ENCODE results near the gene FAM163A. TPM values are rescaled to one million over a fixed set of nuclear protein-coding genes. Genes with fewer than 3 reads are reported as not detected.

FAM163A gene
- total and polyA plus RNA-seq, 2 donors from 2014 or later, result not detected

DNA sequence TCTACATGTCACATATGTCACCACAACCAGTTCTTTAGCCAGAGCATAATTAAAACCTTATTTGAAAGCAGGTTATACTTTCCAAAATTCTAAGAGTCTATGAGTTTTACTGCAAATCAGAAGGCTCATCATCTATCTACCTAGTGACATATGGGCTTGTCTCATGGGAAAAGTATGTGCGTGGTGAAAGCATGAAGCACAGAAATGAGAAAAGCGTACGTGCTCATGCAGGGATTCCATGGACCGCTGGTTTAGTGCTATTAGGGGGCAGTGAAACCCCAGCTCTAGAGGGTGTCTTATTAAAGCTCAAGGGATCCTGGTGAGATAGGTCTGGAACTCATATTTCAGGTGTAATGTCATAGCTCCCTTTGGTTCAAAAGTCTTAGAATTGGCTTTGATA is 50.2 kb downstream of the FAM163A start:
- TF ChIP-seq CTCF (IDR thresholded peaks at IDR 0.05; ENCODE audit: borderline replicate concordance, extremely low read depth, insufficient read depth), result no peak
- Histone ChIP-seq H3K9ac (ENCODE audit: low read length in 3 of 3) (no peak overlapping the region), H3K4me1 (ENCODE audit: control insufficient read depth in 2 of 3, insufficient read depth in 2 of 3, low read depth in 1 of 3, low read length in 3 of 3) (no peaks in the 10 kb centered on the region), H3K36me3 (ENCODE audit: control insufficient read depth in 2 of 3, insufficient read depth in 3 of 3, low read length in 3 of 3) (no peaks in the 10 kb centered on the region), H3K27me3 (ENCODE audit: control insufficient read depth, insufficient read depth, low read length) (no peaks in the 10 kb centered on the region), H3K27ac (ENCODE audit: low read depth in 2 of 2, low read length in 2 of 2) (no peak overlapping the region), H3K9me3 (ENCODE audit: control insufficient read depth in 2 of 3, insufficient read depth in 1 of 3, low read length in 3 of 3) (no peaks in the 10 kb centered on the region), H3K4me3 (ENCODE audit: low read length in 3 of 3) (no peak overlapping the region)
- DNase-seq, result peak in 1 of 5 donors; percentile 45
- FAIRE-seq, result no peak
- intact Hi-C loops (cut with DNase I), result no loop called here

- Histone ChIP-seq H3K27ac (ENCODE audit: low read depth in 2 of 2, low read length in 2 of 2) (no peak overlapping the region), H3K9me3 (ENCODE audit: control insufficient read depth in 2 of 3, insufficient read depth in 1 of 3, low read length in 3 of 3) (no peaks in the 10 kb centered on the region), H3K9ac (ENCODE audit: low read length in 3 of 3) (no peak overlapping the region), H3K36me3 (ENCODE audit: control insufficient read depth in 2 of 3, insufficient read depth in 3 of 3, low read length in 3 of 3) (no peaks in the 10 kb centered on the region), H3K4me3 (ENCODE audit: low read length in 3 of 3) (no peak overlapping the region), H3K27me3 (ENCODE audit: control insufficient read depth, insufficient read depth, low read length) (no peaks in the 10 kb centered on the region), H3K4me1 (ENCODE audit: control insufficient read depth in 2 of 3, insufficient read depth in 2 of 3, low read depth in 1 of 3, low read length in 3 of 3) (no peaks in the 10 kb centered on the region)
- no peak for TF ChIP-seq CTCF (IDR thresholded peaks at IDR 0.05; ENCODE audit: borderline replicate concordance, extremely low read depth, insufficient read depth)
- FAIRE-seq (no peak), DNase-seq (no peak)
- intact Hi-C loops (cut with DNase I), result no loop called here
Observed at GRCh38 chr1:179794146-179794545, 51.1 kb downstream of the FAM163A start.

DNA sequence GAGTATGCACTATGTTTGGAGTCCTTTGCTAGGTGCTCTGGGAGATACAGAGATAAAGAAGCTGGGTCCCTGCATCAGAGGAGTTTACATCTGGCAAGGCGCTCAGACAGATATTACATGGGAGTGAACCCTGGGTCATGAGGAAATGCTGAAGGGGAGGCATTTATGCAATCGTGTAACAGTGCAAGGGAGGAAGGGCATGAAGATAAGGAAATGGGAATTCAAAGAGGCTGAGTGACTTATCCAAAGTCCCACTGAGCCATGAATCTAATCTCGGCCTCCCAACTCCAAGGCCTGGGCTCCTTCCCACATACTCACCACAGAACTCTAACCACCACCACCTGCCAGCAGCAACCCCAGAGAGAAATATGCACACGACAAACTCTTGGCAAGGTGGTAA is 51.6 kb downstream of the FAM163A start:
- H3K4me3 ChIP-seq (ENCODE audit: low read length in 3 of 3), result no peak overlapping the region
- no peaks in the 10 kb centered on the region for H3K27me3 ChIP-seq (ENCODE audit: control insufficient read depth, insufficient read depth, low read length)
- FAIRE-seq, result no peak
- intact Hi-C loops (cut with DNase I), result no loop called here
- TF ChIP-seq CTCF (IDR thresholded peaks at IDR 0.05; ENCODE audit: borderline replicate concordance, extremely low read depth, insufficient read depth), result no peak
- H3K9ac ChIP-seq (ENCODE audit: low read length in 3 of 3), result no peak overlapping the region
- no peak for DNase-seq
- H3K27ac ChIP-seq (ENCODE audit: low read depth in 2 of 2, low read length in 2 of 2), result no peak overlapping the region
- H3K36me3 ChIP-seq (ENCODE audit: control insufficient read depth in 2 of 3, insufficient read depth in 3 of 3, low read length in 3 of 3), result no peaks in the 10 kb centered on the region
- H3K9me3 ChIP-seq (ENCODE audit: control insufficient read depth in 2 of 3, insufficient read depth in 1 of 3, low read length in 3 of 3), result no peaks in the 10 kb centered on the region
- H3K4me1 ChIP-seq (ENCODE audit: control insufficient read depth in 2 of 3, insufficient read depth in 2 of 3, low read depth in 1 of 3, low read length in 3 of 3), result no peaks in the 10 kb centered on the region

DNA sequence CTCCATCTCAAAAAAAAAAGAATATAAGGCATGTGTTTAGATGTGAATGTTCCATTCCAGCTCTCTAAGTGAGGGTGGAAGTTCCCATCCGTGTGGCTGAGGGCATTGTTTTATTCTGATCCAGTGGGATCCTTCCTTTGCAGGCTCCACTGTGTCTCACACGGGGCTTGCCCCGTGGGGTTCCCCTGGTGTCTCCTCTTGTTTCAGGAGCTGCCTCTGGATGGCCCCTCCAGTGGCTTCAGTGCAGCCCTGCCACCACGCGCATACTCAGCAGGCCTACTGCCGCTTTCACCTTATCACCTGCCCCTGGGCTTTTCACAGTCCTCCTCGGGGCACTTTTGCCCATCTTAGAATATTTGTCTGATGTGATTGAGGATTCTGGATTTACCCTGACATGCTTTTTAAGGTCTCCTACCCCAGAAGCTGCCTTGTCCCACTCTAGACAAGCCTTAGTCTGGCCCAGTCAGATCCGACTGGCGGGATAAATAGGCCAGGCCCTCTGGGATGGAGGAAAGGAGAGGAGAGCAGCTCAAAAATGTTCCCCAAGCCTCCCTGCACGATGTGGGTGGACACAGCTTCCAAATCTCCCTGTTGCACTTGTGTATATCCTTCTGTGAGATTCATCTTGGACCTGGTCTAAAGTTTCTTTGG is 55.2 kb downstream of the FAM163A start:
- no peak for FAIRE-seq
- TF ChIP-seq CTCF (IDR thresholded peaks at IDR 0.05; ENCODE audit: borderline replicate concordance, extremely low read depth, insufficient read depth), result no peak
- Histone ChIP-seq H3K4me3 (ENCODE audit: low read length in 3 of 3) (no peak overlapping the region), H3K4me1 (ENCODE audit: control insufficient read depth in 2 of 3, insufficient read depth in 2 of 3, low read depth in 1 of 3, low read length in 3 of 3) (no peaks in the 10 kb centered on the region), H3K9me3 (ENCODE audit: control insufficient read depth in 2 of 3, insufficient read depth in 1 of 3, low read length in 3 of 3) (no peaks in the 10 kb centered on the region), H3K27me3 (ENCODE audit: control insufficient read depth, insufficient read depth, low read length) (no peaks in the 10 kb centered on the region), H3K27ac (ENCODE audit: low read depth in 2 of 2, low read length in 2 of 2) (no peak overlapping the region), H3K9ac (ENCODE audit: low read length in 3 of 3) (no peak overlapping the region), H3K36me3 (ENCODE audit: control insufficient read depth in 2 of 3, insufficient read depth in 3 of 3, low read length in 3 of 3) (no peaks in the 10 kb centered on the region)
- DNase-seq, result no peak
- intact Hi-C loops (cut with DNase I), result no loop called here

All from kidney (tissue), 14 donors.